ENCODE data around the gene YJU2.
A peak's percentile ranks its signal among the peaks of the same experiment; 100 is the strongest.
"Not testable (repeated sequence)": the region's sequence is repeated elsewhere in the genome, so short reads cannot be mapped to it uniquely, and the experiment has no call there.

YJU2 gene

DNA sequence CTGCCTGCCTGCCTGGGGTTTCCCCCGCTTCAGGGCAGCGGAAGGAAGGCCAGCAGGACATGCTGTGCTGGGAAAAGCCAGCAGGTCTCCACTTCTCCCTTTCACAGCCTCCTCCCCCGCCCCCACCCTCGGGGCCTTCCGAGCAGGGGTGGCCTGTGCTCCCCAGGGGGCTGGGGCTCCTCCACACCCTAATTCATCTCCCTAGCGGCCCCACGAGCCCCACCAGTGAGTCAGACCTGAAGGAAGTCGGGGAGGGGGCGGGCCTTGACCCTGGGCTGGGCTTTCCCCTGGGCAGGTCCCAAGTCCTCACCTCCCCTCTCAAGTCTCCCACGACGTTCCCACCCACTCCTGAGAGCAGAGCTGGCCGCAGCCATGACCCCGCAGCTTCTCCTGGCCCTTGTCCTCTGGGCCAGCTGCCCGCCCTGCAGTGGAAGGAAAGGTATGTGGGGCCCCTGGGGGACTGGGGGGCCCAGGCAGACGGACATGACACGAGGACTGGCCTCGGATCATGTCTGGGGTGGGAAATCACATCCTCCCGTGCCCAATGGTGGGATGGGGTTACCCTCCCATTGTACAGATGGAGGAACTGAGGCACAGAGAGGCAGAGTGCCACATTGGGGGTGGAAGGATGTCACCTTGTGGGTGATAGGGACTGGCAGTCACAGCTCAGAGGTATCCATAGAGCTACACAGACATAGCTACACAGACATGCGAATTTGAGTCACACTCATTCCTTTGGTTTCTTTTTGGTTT is 17.5 kb upstream of the YJU2 start, which contains the start of gene EBI3:
TSS of gene EBI3 (plus strand) at position 345 of the 753 bp plus-strand sequence. CDS start at position 373, 28 bp downstream.
- no peak for DNase-seq

DNA sequence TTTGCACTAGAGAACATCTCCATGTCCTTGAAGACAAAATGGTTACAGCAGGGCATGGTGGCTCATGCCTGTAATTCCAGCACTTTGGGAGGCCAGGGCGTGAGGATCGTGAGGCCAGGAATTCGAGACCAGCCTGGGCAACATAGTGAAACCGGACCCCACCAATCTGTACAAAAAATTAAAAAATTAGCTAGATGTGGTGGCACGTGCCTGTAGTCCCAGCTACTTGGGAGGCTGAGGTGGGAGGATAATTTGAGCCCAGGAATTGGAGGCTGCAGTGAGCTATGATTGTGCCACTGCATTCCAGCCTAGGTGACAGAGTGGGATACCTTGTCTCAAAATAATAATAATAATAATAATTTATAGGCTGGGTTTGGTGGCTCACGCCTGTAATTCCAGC is 16.6 kb upstream of the YJU2 start:
- not testable (repeated sequence) for DNase-seq

DNA sequence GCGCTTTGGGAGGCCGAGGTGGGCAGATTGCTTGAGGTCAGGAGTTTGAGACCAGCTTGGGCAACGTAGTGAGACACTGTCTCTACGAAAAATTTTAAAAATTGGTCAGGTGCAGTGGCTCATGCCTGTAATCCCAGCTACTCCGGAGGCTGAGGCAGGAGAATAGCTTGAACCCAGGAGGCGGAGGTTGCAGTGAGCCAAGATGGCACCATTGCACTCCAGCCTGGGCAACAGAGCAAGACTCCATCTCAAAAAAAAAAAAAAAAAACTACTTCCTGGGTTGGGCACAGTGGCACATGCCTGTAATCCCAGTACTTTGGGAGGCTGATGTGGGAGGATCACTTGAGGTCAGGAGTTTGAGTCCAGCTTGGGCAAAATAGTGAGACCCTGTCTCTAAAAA is 15.4 kb upstream of the YJU2 start:
- DNase-seq = not testable (repeated sequence)

GRCh38 chr19:4232139-4232538 is 14.7 kb upstream of the YJU2 start:
- not testable (repeated sequence) for DNase-seq

DNA sequence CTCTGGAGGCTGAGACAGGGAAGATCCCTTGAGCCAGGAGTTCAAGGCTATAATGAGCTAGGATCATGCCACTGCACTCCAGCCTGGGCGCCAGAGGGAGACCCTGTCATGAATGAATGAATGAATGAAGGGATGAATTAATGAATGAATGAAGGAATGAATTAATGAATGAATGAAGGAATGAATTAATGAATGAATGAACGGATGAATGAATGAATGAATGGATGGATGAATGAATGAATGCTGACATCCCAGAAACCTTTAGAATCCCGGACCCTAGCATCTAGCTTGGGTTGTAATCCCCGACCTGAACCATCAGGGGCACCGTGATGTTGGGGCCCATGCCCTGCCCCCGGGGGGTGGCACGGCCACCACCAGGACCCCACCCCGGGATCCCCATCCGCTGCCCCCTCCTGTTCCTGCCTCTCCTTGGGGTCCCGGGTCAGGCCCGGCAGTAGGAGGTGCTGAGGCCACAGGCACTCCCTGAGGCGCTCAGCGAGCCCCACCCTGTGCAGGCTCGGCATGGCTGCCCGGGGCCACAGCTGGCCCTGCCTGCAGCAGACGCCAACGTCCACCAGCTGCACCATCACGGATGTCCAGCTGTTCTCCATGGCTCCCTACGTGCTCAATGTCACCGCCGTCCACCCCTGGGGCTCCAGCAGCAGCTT is 14.1 kb upstream of the YJU2 start:
- no peak for DNase-seq

DNA sequence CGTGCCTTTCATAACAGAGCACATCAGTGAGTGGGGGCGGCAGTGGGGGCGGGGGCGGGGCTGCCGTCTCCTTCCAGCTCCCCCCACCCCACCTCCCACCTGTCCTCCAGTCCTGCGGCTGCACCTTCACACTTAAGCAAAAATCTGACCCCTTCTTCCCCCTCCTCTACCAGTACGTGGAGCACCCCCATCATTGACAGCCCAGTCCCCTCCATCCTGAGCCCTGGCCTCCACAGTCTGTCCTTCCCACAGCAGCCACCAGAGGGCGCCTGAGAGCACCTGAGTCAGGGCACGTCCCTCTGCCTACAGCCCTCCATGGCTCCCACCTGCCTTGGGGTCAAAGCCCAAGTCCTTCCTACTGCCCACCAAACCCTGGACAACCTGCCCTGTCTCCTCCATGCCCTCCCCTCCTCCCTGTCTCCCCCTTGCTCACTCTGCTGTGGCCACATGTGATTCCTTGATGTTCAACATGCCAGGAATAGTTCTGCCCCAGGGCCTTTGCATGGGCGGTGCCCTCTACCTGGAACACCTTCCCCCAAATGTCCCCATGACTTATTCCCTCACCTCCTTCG is 13.5 kb upstream of the YJU2 start:
- peak; percentile 1 for DNase-seq

DNA sequence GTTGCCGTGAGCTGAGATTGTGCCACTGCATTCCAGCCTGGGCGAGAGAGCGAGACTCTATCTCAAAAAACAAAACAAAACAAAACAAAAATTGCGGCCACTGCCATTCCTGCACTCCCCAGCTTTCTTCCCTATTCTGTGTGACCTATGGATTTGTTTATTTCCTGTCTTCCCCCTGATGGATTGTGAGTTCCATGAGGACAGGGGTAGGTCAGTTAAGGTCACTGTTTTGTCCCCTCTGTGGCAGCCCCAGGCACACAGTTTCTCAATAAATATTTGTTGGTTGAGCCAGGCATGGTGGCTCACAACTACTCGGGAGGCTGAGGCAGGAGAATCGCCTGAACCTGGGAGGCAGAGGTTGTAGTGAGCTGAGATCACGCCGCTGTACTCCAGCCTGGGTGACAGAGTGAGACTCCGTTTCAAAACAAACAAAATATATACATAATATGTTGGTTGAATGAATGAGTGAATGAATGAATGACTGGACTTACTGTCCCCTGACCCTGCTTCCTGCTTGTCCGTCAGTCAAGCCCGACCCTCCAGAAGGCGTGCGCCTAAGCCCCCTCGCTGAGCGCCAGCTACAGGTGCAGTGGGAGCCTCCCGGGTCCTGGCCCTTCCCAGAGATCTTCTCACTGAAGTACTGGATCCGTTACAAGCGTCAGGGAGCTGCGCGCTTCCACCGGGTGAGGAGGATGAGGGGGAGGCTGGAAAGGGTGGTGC is 12.6 kb upstream of the YJU2 start:
- peak; percentile 3 for DNase-seq

DNA sequence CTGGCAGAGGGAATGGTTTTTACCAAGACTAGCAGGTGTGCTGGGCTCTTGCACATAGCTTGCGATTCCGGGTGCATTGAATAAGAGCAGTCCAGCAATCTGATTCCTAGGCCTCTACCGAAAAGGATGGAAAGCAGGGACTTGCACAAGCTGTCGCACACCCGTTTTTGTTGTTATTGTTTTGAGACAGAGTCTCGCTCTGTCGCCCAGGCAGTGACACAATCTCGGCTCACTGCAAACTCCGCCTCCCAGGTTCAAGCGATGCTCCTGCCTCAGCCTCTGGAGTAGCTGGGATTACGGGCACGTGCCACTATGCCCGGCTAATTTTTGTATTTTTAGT is 12.0 kb upstream of the YJU2 start:
- no peak for DNase-seq

DNA sequence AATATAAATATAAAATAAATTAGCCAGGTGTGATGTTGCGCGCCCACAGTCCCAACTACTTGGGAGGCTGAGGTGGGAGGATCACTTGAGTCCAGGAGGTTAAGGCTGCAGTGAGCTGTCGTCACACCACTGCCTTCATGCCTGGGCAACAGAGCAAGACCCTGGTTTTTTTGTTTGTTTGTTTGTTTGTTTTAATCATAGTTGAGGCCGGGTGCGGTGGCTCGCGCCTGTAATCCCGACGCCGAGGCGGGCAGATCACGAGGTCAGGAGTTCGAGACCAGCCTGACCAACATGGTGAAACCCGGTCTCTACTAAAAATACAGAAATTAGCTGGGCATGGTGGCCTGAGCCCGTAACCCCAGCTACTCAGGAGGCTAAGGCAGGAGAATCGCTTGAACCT is 9.4 kb upstream of the YJU2 start:
- not testable (repeated sequence) for DNase-seq

DNA sequence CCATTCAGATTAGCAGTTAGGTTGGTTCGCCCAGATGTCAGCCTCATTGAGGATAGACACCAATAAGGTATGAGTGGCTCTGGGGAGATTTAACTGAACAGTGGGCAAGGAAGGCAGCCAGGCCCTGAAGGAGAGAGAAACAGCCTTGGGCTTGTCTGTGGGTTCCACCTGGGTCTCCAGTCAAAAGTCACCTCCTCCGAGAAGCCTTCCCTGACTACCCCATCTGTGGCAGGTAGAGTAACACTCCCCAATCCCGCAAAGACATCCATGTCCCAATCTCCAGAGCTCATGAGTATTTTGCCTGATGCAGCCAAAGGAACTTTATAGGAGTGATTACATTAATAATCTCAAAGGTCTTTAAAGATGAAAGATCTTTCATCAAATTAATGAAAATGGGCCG is 8.0 kb upstream of the YJU2 start:
- DNase-seq = no peak

GRCh38 chr19:4241824-4242430 is 5.0 kb upstream of the YJU2 start:
- DNase-seq = no peak

GRCh38 chr19:4245938-4246337 is 942 bp upstream of the YJU2 start:
- DNase-seq = not testable (repeated sequence)

- DNase-seq = no peak
Observed at GRCh38 chr19:4256563-4256962, 9.7 kb downstream of the YJU2 start.

- DNase-seq = no peak
Observed at GRCh38 chr19:4257025-4257424, 10.1 kb downstream of the YJU2 start.

DNA sequence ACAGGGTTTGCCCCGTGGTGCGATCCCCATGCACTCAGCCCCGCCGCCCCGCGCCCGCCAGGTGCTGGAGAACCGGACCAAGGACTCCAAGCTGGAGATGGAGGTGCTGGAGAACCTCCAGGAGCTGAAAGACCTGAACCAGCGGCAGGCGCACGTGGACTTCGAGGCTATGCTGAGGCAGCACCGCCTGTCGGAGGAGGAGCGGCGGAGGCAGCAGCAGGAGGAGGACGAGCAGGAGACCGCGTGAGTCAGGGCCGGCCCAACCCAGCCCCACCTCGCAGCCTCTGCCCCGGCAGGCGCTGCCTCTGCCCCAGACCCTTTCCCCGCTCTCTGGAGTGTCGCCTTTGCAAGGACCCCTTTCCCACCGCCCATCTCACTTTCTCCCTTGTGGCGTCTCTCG is 11.3 kb downstream of the YJU2 start:
- no peak for DNase-seq

GRCh38 chr19:4260613-4261191 is 13.8 kb downstream of the YJU2 start:
- no peak for DNase-seq

GRCh38 chr19:4264812-4265211 is 17.9 kb downstream of the YJU2 start:
- DNase-seq = no peak

DNA sequence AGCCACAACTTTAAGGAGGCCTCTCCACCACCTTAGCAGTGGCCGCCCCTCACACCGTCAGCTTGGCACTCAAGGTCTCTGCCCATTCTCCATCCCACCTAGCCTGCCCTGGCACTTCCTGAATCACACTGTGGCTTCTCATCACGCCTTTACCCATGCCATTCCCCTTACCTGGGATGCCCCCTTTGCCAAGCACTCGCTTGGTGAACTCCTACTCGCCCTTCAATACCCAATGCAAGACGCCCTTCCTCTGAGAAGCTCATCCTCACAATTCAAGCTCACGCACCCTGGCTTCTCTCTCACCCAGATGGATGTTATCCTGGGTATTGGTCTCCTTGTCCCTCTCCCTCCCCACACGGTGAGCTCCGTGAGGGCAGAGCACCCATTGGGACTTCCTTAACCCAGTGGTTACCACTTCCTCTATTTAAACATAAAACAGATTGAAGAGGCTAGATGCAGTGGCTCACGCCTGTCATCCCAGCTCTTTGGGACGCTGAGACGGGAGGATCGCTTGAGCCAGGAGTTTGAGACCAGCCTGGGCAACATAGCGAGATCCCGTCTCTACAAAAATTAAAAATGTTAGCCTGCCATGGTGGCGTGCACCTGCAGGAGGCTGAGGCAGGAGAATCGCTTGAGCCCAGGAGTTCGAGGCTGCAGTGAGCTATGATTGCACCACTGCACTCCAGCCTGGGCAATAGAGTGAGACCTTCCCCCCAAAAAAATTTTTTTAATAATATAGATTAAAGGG is 19.5 kb downstream of the YJU2 start:
- no peak for DNase-seq

GRCh38 chr19:4267101-4267900 is 20.4 kb downstream of the YJU2 start:
- no peak for DNase-seq

GRCh38 chr19:4267901-4268815 is 21.3 kb downstream of the YJU2 start:
- DNase-seq = no peak

Measured in NCI-H774 (cell line).